Activated naive CD4-positive, alpha-beta T cell treated with anti-CD3 and anti-CD28 coated beads for 36 hours (primary cell): ENCODE results near the gene PNPLA7. TPM values are rescaled to one million over a fixed set of nuclear protein-coding genes. Genes with fewer than 3 reads are reported as not detected.

Source experiments
- CTCF ChIA-PET: fragments of 350-600 bp; sonication (Branson Sonifier 250); formaldehyde crosslinking; loops from one replicate; lab custom pipeline; 2021; ENCODE audit warnings: antibody characterized with exemption; lab: Charles Lee
- DNase-seq: peaks from one replicate; pipeline ENCODE4 v3.0.0-alpha.2; 2020
- H3K27ac Mint-ChIP-seq: one replicate; pipeline ENCODE4 v1.8.0; 2021; ENCODE audit warnings: mild to moderate bottlenecking, mixed read lengths
- H3K27me3 Mint-ChIP-seq: one replicate; pipeline ENCODE4 v1.8.0; 2021; ENCODE audit warnings: low read depth, mixed read lengths
- H3K36me3 Mint-ChIP-seq: one replicate; pipeline ENCODE4 v1.8.0; 2021; ENCODE audit warnings: low read depth, mixed read lengths
- H3K4me1 Mint-ChIP-seq: one replicate; pipeline ENCODE4 v1.8.0; 2021; ENCODE audit warnings: low read depth, mixed read lengths
- H3K4me3 Mint-ChIP-seq: one replicate; pipeline ENCODE4 v1.8.0; 2021; ENCODE audit warnings: mild to moderate bottlenecking, moderate library complexity, mixed read lengths
- H3K9me3 Mint-ChIP-seq: one replicate; pipeline ENCODE4 v1.8.0; 2021; ENCODE audit warnings: mixed read lengths
- intact Hi-C: fragments of 100-400 bp; cut with micrococcal nuclease; formaldehyde crosslinking; loops from one replicate; pipeline ENCODE4 v1.15.1; 2023
- total RNA-seq, 2 experiments: library from RNA; stranded (reverse); gene quantifications; one replicate each; pipeline ENCODE4 v1.2.3, GENCODE V29; 2021

PNPLA7 gene
- total RNA-seq, 2 experiments from 2014 or later, result 2.8 to 3.1 TPM

- CTCF ChIA-PET, result no interaction called here
- Mint-ChIP-seq H3K36me3 (no peaks in the 10 kb centered on the region), H3K4me1 (no peaks in the 10 kb centered on the region), H3K9me3 (no peaks in the 10 kb centered on the region), H3K4me3 (no peak overlapping the region), H3K27ac (no peak overlapping the region), H3K27me3 (no peaks in the 10 kb centered on the region)
- intact Hi-C loops, result no loop called here
- no peak for DNase-seq
Observed at GRCh38 chr9:137485343-137486140, 64.7 kb downstream of the PNPLA7 start.

GRCh38 chr9:137484551-137485315 lies 65.5 kb downstream of the PNPLA7 start:
- Mint-ChIP-seq H3K36me3 (no peaks in the 10 kb centered on the region), H3K27ac (no peak overlapping the region), H3K9me3 (no peaks in the 10 kb centered on the region), H3K27me3 (no peaks in the 10 kb centered on the region), H3K4me1 (no peaks in the 10 kb centered on the region), H3K4me3 (no peak overlapping the region)
- intact Hi-C loops, result no loop called here
- no peak for DNase-seq
- CTCF ChIA-PET, result no interaction called here

- no peaks in the 10 kb centered on the region for H3K9me3 Mint-ChIP-seq
- CTCF ChIA-PET, result no interaction called here
- no peaks in the 10 kb centered on the region for H3K36me3 Mint-ChIP-seq
- no peaks in the 10 kb centered on the region for H3K27me3 Mint-ChIP-seq
- H3K27ac Mint-ChIP-seq, result no peak overlapping the region
- no peaks in the 10 kb centered on the region for H3K4me1 Mint-ChIP-seq
- intact Hi-C loops, result no loop called here
- H3K4me3 Mint-ChIP-seq, result no peak overlapping the region
- DNase-seq, result no peak
Observed at GRCh38 chr9:137482094-137482781, 68.0 kb downstream of the PNPLA7 start.

GRCh38 chr9:137480686-137481683 lies 69.2 kb downstream of the PNPLA7 start:
- intact Hi-C loops, result no loop called here
- no peak overlapping the region for H3K4me3 Mint-ChIP-seq
- H3K27me3 Mint-ChIP-seq, result no peaks in the 10 kb centered on the region
- no peaks in the 10 kb centered on the region for H3K4me1 Mint-ChIP-seq
- CTCF ChIA-PET, result no interaction called here
- H3K9me3 Mint-ChIP-seq, result peaks cover 5% of the 10 kb centered on the region
- no peak for DNase-seq
- no peak overlapping the region for H3K27ac Mint-ChIP-seq
- peaks cover 3% of the 10 kb centered on the region for H3K36me3 Mint-ChIP-seq

GRCh38 chr9:137479892-137480685 lies 70.1 kb downstream of the PNPLA7 start:
- no peaks in the 10 kb centered on the region for H3K4me1 Mint-ChIP-seq
- no peaks in the 10 kb centered on the region for H3K27me3 Mint-ChIP-seq
- H3K4me3 Mint-ChIP-seq, result no peak overlapping the region
- DNase-seq, result no peak
- H3K27ac Mint-ChIP-seq, result no peak overlapping the region
- CTCF ChIA-PET, result no interaction called here
- peaks cover 8% of the 10 kb centered on the region for H3K36me3 Mint-ChIP-seq
- intact Hi-C loops, result no loop called here
- H3K9me3 Mint-ChIP-seq, result peaks cover 10% of the 10 kb centered on the region

GRCh38 chr9:137478962-137479861 lies 71.0 kb downstream of the PNPLA7 start:
- intact Hi-C loops, result no loop called here
- no peak overlapping the region for H3K4me3 Mint-ChIP-seq
- no peak for DNase-seq
- H3K27me3 Mint-ChIP-seq, result no peaks in the 10 kb centered on the region
- peaks cover 11% of the 10 kb centered on the region for H3K36me3 Mint-ChIP-seq
- no peaks in the 10 kb centered on the region for H3K4me1 Mint-ChIP-seq
- CTCF ChIA-PET, result no interaction called here
- H3K9me3 Mint-ChIP-seq, result peaks cover 13% of the 10 kb centered on the region
- no peak overlapping the region for H3K27ac Mint-ChIP-seq

GRCh38 chr9:137478613-137478961 lies 71.6 kb downstream of the PNPLA7 start:
- CTCF ChIA-PET, result no interaction called here
- Mint-ChIP-seq H3K27ac (no peak overlapping the region), H3K36me3 (peaks cover 15% of the 10 kb centered on the region), H3K9me3 (peaks cover 16% of the 10 kb centered on the region), H3K27me3 (no peaks in the 10 kb centered on the region), H3K4me1 (no peaks in the 10 kb centered on the region), H3K4me3 (no peak overlapping the region)
- intact Hi-C loops, result no loop called here
- no peak for DNase-seq

- DNase-seq, result no peak
- H3K4me1 Mint-ChIP-seq, result no peaks in the 10 kb centered on the region
- H3K27ac Mint-ChIP-seq, result no peak overlapping the region
- H3K27me3 Mint-ChIP-seq, result no peaks in the 10 kb centered on the region
- H3K36me3 Mint-ChIP-seq, result peaks cover 19% of the 10 kb centered on the region
- CTCF ChIA-PET, result no interaction called here
- intact Hi-C loops, result no loop called here
- H3K4me3 Mint-ChIP-seq, result no peak overlapping the region
- peaks cover 20% of the 10 kb centered on the region for H3K9me3 Mint-ChIP-seq
Observed at GRCh38 chr9:137477778-137478612, 72.2 kb downstream of the PNPLA7 start.

GRCh38 chr9:137476856-137477255 lies 73.3 kb downstream of the PNPLA7 start:
- H3K27ac Mint-ChIP-seq, result no peak overlapping the region
- no peak for DNase-seq
- CTCF ChIA-PET, result no interaction called here
- H3K4me3 Mint-ChIP-seq, result no peak overlapping the region
- H3K9me3 Mint-ChIP-seq, result peaks cover 23% of the 10 kb centered on the region
- no peaks in the 10 kb centered on the region for H3K27me3 Mint-ChIP-seq
- H3K36me3 Mint-ChIP-seq, result peaks cover 23% of the 10 kb centered on the region
- intact Hi-C loops, result no loop called here
- H3K4me1 Mint-ChIP-seq, result no peaks in the 10 kb centered on the region

- CTCF ChIA-PET, result no interaction called here
- Mint-ChIP-seq H3K27me3 (no peaks in the 10 kb centered on the region), H3K4me1 (peaks cover 2% of the 10 kb centered on the region), H3K9me3 (peaks cover 23% of the 10 kb centered on the region), H3K27ac (no peak overlapping the region), H3K36me3 (peaks cover 26% of the 10 kb centered on the region), H3K4me3 (no peak overlapping the region)
- intact Hi-C loops, result no loop called here
- no peak for DNase-seq
Observed at GRCh38 chr9:137475666-137476065, 74.5 kb downstream of the PNPLA7 start.
